HFFc6 (cell line): ENCODE data around the gene SPOCK2. TPM values are rescaled to one million over a fixed set of nuclear protein-coding genes. Genes with fewer than 3 reads are reported as not detected.
A peak's percentile ranks its signal among the peaks of the same experiment; 100 is the strongest.

ENCODE experiments used
- DNase-seq: peaks from one replicate; pipeline ENCODE4 v3.0.0-alpha.2; 2018
- H3K27ac Mint-ChIP-seq: 2 replicates; pipeline ENCODE4 v1.8.0; 2020; ENCODE audit warnings: mild to moderate bottlenecking, mixed read lengths
- H3K27me3 Mint-ChIP-seq: 2 replicates; pipeline ENCODE4 v1.8.0; 2021; ENCODE audit warnings: mild to moderate bottlenecking, moderate library complexity, mixed read lengths; ENCODE audit not compliant: insufficient read depth
- H3K36me3 Mint-ChIP-seq: 2 replicates; pipeline ENCODE4 v1.8.0; 2021; ENCODE audit warnings: low read depth, mixed read lengths
- H3K4me1 Mint-ChIP-seq: 2 replicates; pipeline ENCODE4 v1.8.0; 2020; ENCODE audit warnings: low read depth, mixed read lengths
- H3K4me3 Mint-ChIP-seq: 2 replicates; pipeline ENCODE4 v1.8.0; 2020; ENCODE audit warnings: mild to moderate bottlenecking, moderate library complexity, mixed read lengths
- H3K9me3 Mint-ChIP-seq: 2 replicates; pipeline ENCODE4 v1.8.0; 2020; ENCODE audit warnings: mild to moderate bottlenecking, mixed read lengths
- total RNA-seq, 6 experiments: library from RNA; stranded (reverse); fragmentation: NEBNext Ultra II Directional; extraction: Animal tissue kit (Norgen Biotek cat#: 25700); gene quantifications; 2 replicates in 1 of 6; 3 replicates in 5 of 6; pipeline ENCODE4 v1.2.3, GENCODE V29; 2021
- TF ChIP-seq, protein P1 (sequence below): fragments of 200-600 bp; sonication (generic); IDR thresholded peaks from 2 replicates; pipeline ENCODE4 v1.5.0; 2021; ENCODE audit warnings: antibody characterized with exemption, mild to moderate bottlenecking

The SPOCK2 gene
- total RNA-seq, 6 experiments from 2014 or later, result not detected

DNA sequence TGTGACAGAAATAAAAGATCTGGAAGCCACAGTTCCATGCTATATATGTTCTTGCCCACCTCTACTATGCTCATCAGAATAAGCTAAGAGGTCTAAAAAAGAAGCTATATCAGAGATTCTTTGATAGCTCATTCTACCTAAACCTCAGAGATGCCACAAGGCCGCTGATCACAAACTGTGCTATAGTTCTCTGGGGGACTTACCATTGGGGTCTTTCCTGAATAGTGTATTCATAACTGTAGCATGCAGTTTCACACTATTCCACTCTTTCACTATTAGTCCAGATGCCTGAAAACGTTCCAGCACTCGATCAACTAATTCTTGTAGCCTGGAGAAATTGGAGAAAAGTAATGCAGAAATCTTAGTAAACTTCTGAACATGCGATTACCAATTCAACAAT lies 44.5 kb upstream of the SPOCK2 start:
- no peak overlapping the region for H3K4me3 Mint-ChIP-seq

DNA sequence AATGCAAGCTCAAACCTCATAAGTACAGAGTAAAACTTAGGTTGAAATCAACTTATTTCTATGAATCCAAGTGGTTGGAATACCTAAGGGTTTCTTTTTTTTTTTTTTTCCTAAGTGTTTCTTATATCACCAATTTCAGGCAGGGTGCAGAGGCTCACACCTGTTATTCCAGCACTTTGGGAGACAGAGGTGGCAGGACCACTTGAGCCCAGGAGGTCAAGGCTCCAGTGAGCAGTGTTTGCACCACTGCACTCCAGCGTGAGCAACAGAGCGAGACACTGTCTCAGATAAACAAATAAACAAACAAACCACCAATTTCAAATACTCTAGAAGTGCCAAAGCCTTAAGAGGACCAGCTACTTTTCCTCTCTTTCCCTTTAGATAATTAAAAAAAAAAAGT lies 39.2 kb upstream of the SPOCK2 start:
- no peaks in the 10 kb centered on the region; the same call in 1 of the 2 replicates for H3K27me3 Mint-ChIP-seq
- no peaks in the 10 kb centered on the region for H3K36me3 Mint-ChIP-seq
- H3K27ac Mint-ChIP-seq, result no peak overlapping the region

More for the DNA sequence above, 44.5 kb upstream of the SPOCK2 start:
- no peaks in the 10 kb centered on the region for H3K27me3 Mint-ChIP-seq
- H3K36me3 Mint-ChIP-seq, result peaks cover 11% of the 10 kb centered on the region
- no peak overlapping the region; the same call in 1 of the 2 replicates for H3K27ac Mint-ChIP-seq
- TF ChIP-seq, protein P1, sequence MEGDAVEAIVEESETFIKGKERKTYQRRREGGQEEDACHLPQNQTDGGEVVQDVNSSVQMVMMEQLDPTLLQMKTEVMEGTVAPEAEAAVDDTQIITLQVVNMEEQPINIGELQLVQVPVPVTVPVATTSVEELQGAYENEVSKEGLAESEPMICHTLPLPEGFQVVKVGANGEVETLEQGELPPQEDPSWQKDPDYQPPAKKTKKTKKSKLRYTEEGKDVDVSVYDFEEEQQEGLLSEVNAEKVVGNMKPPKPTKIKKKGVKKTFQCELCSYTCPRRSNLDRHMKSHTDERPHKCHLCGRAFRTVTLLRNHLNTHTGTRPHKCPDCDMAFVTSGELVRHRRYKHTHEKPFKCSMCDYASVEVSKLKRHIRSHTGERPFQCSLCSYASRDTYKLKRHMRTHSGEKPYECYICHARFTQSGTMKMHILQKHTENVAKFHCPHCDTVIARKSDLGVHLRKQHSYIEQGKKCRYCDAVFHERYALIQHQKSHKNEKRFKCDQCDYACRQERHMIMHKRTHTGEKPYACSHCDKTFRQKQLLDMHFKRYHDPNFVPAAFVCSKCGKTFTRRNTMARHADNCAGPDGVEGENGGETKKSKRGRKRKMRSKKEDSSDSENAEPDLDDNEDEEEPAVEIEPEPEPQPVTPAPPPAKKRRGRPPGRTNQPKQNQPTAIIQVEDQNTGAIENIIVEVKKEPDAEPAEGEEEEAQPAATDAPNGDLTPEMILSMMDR, result no peak
- no peaks in the 10 kb centered on the region for H3K9me3 Mint-ChIP-seq
- DNase-seq, result no peak
- peaks cover 14% of the 10 kb centered on the region for H3K4me1 Mint-ChIP-seq

DNA sequence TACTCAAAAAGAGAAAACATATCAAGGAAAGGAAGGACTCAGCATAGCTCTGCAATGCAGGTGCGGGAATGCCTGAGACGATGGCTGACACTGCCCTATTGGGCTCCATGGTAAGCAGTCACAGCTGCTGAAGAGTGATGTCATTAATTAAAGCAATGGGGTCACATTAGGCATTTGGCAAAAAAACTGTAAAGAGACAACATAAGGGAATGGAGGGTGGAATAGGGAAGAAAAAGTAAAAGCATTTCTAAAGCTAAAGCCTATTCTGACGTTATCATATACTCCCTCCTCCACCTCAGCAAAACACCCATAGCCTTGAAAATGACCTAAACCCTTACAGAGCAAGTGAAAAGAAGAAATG lies 38.5 kb upstream of the SPOCK2 start:
- no peaks in the 10 kb centered on the region; the same call in 1 of the 2 replicates for H3K27me3 Mint-ChIP-seq
- no peak overlapping the region for H3K27ac Mint-ChIP-seq
- no peaks in the 10 kb centered on the region for H3K36me3 Mint-ChIP-seq
- TF ChIP-seq, protein P1, result no peak
- H3K4me3 Mint-ChIP-seq, result no peak overlapping the region
- DNase-seq, result no peak
- no peaks in the 10 kb centered on the region for H3K9me3 Mint-ChIP-seq
- peaks cover 13% of the 10 kb centered on the region for H3K4me1 Mint-ChIP-seq

More for the DNA sequence above, 39.2 kb upstream of the SPOCK2 start:
- peaks cover 13% of the 10 kb centered on the region for H3K4me1 Mint-ChIP-seq
- no peak for DNase-seq
- H3K9me3 Mint-ChIP-seq, result no peaks in the 10 kb centered on the region
- H3K4me3 Mint-ChIP-seq, result no peak overlapping the region
- TF ChIP-seq, protein P1, result no peak

DNA sequence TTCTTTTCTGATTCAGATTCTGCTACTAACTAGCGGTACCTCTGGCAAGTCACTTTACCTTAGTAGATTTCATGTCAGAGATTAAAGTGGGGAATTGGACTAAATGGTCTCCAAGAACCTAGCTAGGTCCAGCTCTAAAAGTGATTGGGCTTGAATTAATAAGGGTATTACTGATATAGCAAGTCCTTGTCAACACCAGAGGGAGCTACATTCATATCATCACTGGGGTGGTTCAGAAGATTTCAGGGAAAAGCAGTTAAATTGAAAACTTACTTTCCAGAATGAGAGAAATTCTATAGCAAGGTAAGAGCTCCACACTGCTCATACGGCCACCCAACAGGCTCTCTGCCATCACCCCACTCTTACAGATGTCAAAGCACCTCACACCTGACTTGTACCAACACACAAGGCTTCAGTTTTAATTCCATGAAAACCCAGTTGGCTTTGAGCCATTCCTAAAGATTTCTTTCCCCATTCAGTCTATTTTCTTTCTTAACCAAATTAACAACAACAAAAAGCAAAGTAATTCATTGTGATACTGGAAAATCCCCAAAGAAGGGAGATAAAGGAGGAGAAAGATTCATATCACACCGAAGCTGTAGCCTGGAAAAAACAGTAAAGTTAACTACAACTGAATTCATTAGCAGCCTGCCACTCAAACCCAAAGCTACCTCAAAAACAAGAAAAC lies 38.0 kb upstream of the SPOCK2 start:
- H3K27ac Mint-ChIP-seq, result no peak overlapping the region; the same call in 1 of the 2 replicates
- H3K27me3 Mint-ChIP-seq, result no peaks in the 10 kb centered on the region; the same call in 1 of the 2 replicates
- peaks cover 13% of the 10 kb centered on the region for H3K4me1 Mint-ChIP-seq
- H3K4me3 Mint-ChIP-seq, result no peak overlapping the region
- H3K36me3 Mint-ChIP-seq, result no peaks in the 10 kb centered on the region
- DNase-seq, result peak; percentile 57
- H3K9me3 Mint-ChIP-seq, result no peaks in the 10 kb centered on the region
- TF ChIP-seq, protein P1, result peak; percentile 82

DNA sequence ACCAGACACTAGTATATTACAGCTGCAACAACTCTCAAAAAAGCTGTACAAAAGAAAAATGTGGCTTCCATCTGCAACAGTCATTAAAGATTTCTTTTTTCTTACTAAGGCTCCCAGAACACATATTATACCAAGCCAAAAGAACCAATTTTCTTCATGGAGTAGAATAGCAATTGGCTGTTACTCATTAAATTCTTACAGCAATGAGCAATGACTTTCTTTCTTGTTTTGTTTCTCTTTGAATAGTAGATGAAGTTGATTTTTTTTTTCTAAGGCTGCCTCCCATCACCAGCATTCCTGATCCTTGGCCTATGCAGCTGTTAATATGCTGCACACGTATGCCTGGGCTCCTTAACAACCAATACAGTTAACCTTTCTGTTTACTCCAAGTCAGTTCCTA lies 36.6 kb upstream of the SPOCK2 start:
- Mint-ChIP-seq H3K4me1 (peaks cover 13% of the 10 kb centered on the region), H3K4me3 (no peak overlapping the region), H3K36me3 (no peaks in the 10 kb centered on the region), H3K27ac (peak overlapping the region; percentile 44; the same call in 1 of the 2 replicates), H3K9me3 (no peaks in the 10 kb centered on the region), H3K27me3 (no peaks in the 10 kb centered on the region; the same call in 1 of the 2 replicates)
- TF ChIP-seq, protein P1, result no peak
- peak; percentile 11 for DNase-seq
